ENCODE measurements around the gene EFCAB6. TPM values are rescaled to one million over a fixed set of nuclear protein-coding genes. Genes with fewer than 3 reads are reported as not detected.

The EFCAB6 gene
- total and polyA plus RNA-seq, 8 donors = 0.29 to 10.5 (median 3.5) TPM

GRCh38 chr22:43845981-43846380, 33.9 kb upstream of the EFCAB6 start:
- intact Hi-C loops (cut with DNase I; ENCODE audit: low total_unique reads) = no loop called here

GRCh38 chr22:43844560-43845545, 32.7 kb upstream of the EFCAB6 start:
- H3K36me3 ChIP-seq = no peaks in the 10 kb centered on the region
- TF ChIP-seq POLR2A (IDR thresholded peaks at IDR 0.05) = no peak
- no peak for TF ChIP-seq POLR2AphosphoS5 (IDR thresholded peaks at IDR 0.05)
- TF ChIP-seq CTCF (IDR thresholded peaks at IDR 0.05) = no peak
- no peak for TF ChIP-seq EP300 (IDR thresholded peaks at IDR 0.05)
- H3K9me3 ChIP-seq = no peaks in the 10 kb centered on the region
- H3K27me3 ChIP-seq = peaks cover 0 to 43% (median 2%) of the 10 kb centered on the region in 3 donors
- DNase-seq = no peak
- WGBS, 5 donors = 80 to 85% (median 82%) methylated on average over 25 to 31 of the region's 31 CpGs
- H3K4me1 ChIP-seq = no peaks in the 10 kb centered on the region
- intact Hi-C loops (cut with DNase I; ENCODE audit: low total_unique reads) = no loop called here
- no peak overlapping the region for H3K4me3 ChIP-seq
- no peak overlapping the region for H3K27ac ChIP-seq

More at GRCh38 chr22:43845981-43846380, 33.9 kb upstream of the EFCAB6 start:
- Histone ChIP-seq H3K27me3 (peaks cover 0 to 52% (median 4%) of the 10 kb centered on the region in 3 donors), H3K36me3 (no peaks in the 10 kb centered on the region), H3K9me3 (no peaks in the 10 kb centered on the region), H3K27ac (no peak overlapping the region), H3K4me3 (no peak overlapping the region), H3K4me1 (no peaks in the 10 kb centered on the region)
- WGBS, 5 donors = 67 to 75% (median 73%) methylated on average over 11 of the region's 11 CpGs
- no peak for DNase-seq
- no peak for TF ChIP-seq EP300 (IDR thresholded peaks at IDR 0.05)
- no peak for TF ChIP-seq POLR2AphosphoS5 (IDR thresholded peaks at IDR 0.05)
- no peak for TF ChIP-seq POLR2A (IDR thresholded peaks at IDR 0.05)
- TF ChIP-seq CTCF (IDR thresholded peaks at IDR 0.05) = no peak

GRCh38 chr22:43843783-43844530, 31.9 kb upstream of the EFCAB6 start:
- no peaks in the 10 kb centered on the region for H3K36me3 ChIP-seq
- no peaks in the 10 kb centered on the region for H3K4me1 ChIP-seq
- no peaks in the 10 kb centered on the region for H3K9me3 ChIP-seq
- no peak for TF ChIP-seq CTCF (IDR thresholded peaks at IDR 0.05)
- no peak for TF ChIP-seq POLR2A (IDR thresholded peaks at IDR 0.05)
- TF ChIP-seq EP300 (IDR thresholded peaks at IDR 0.05) = no peak
- no peak for TF ChIP-seq POLR2AphosphoS5 (IDR thresholded peaks at IDR 0.05)
- no peak overlapping the region for H3K27ac ChIP-seq
- intact Hi-C loops (cut with DNase I; ENCODE audit: low total_unique reads) = no loop called here
- H3K4me3 ChIP-seq = no peak overlapping the region
- WGBS, 5 donors = 76 to 81% (median 79%) methylated on average over 16 to 21 of the region's 21 CpGs
- H3K27me3 ChIP-seq = peaks cover 0 to 34% (median 0%) of the 10 kb centered on the region in 3 donors
- no peak for DNase-seq

GRCh38 chr22:43841742-43842141, 29.6 kb upstream of the EFCAB6 start:
- intact Hi-C loops (cut with DNase I; ENCODE audit: low total_unique reads) = no loop called here
- Histone ChIP-seq H3K4me1 (no peaks in the 10 kb centered on the region), H3K27me3 (peaks cover 0 to 21% (median 0%) of the 10 kb centered on the region in 3 donors), H3K27ac (no peak overlapping the region), H3K4me3 (no peak overlapping the region), H3K9me3 (no peaks in the 10 kb centered on the region), H3K36me3 (no peaks in the 10 kb centered on the region)
- 85 to 92% (median 92%) methylated on average over 16 to 21 of the region's 21 CpGs for WGBS, 5 donors
- TF ChIP-seq CTCF (IDR thresholded peaks at IDR 0.05) = no peak
- no peak for TF ChIP-seq EP300 (IDR thresholded peaks at IDR 0.05)
- no peak for TF ChIP-seq POLR2AphosphoS5 (IDR thresholded peaks at IDR 0.05)
- no peak for TF ChIP-seq POLR2A (IDR thresholded peaks at IDR 0.05)
- no peak for DNase-seq
